Stimulated activated CD4-positive, alpha-beta T cell treated with anti-CD3 and anti-CD28 coated beads, Interleukin-4, amount 100 ng/mL, for 48 hours (primary cell): ENCODE data around the gene PARP11.

Experiments used
- DNase-seq, 2 donors: peaks; one replicate each; pipeline ENCODE4 v3.0.0-alpha.2; 2020; ENCODE audit warnings: low read depth in 2 of 2

Gene PARP11

DNA sequence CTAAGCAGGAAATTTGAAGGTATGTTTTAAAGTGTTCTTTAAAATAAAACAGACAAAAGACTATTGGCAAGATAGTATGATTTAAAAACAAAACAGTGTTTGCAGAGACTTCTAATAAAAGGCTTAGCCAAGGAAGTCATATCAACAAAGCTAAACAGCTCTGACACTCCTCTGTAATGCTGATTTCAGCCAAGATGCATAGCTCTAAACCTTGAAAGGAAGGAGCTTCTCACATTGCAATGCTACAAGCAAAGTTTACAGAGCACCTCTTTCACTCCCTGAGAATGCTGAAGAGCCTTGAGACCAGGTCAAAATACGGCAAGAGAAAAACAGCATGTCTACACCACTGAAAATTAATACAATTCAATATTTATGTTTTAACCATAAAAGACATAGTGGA, 51.8 kb downstream of the PARP11 start:
- DNase-seq = no peak

DNA sequence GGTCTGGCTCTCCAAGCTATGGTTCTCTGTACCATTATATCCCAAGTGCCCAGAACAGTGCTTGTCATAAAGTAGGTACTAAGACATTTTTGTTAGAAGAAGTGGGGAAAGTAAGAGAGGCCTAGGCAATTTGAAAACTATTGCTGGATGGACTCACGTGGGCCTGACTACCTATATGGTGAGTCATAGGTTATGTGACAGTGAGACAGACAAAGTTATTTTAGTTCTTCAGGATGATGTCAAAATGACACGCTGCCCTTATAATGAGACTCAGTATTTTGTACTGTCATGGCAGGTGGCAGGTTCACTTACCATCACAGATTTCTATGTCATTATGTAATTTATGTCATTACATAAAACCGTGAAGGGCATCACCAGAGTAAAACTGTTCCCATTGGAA, 53.1 kb downstream of the PARP11 start:
- no peak for DNase-seq

DNA sequence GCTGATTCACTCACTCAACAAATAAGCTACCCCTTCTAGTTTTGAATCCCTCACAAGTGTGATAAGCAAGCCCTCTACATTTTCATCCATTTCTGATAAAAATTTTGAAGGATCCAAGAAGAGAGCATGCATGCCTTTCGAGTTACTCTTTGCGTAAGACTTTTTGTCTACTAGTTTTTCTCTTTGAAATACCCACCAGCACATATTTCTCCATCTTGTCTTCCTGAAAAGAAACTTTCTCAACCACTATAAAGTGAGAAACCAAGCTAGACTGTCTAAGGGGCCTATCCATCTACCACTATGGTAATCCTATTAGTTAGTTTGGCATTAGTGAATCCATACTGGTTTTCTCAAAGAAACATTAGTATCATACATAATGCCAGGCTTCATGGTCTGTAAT, 56.9 kb downstream of the PARP11 start:
- no peak for DNase-seq

DNA sequence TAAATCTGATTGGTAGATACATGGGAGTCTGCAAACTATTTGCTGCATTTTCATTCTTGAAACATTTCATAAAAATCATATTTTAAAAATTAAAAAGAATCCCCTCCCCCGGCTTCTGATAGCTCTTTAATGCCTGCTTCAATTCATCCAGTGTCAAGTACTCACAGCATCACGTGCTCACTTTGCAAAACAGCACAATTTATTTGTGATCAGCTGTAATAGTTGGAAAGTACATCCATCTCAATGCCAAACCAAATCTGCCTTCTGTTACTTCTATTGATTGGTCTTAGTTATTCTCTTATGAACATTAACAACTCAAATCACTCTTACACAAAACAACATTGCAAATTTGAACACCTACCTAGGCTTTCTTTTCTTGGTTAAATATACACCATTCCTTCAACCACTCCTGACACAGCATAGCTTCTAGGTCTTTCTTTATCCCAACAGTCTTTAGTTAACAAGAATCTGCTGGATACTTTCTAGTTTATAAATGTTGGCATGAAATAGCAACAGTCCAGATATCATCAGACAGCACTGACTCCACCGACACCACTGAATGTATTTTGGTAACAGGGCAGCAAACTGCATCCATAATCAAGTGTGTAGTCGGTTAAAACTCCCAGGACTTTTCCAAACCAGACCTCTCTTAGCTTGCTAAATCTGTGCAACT, 58.0 kb downstream of the PARP11 start:
- no peak for DNase-seq

DNA sequence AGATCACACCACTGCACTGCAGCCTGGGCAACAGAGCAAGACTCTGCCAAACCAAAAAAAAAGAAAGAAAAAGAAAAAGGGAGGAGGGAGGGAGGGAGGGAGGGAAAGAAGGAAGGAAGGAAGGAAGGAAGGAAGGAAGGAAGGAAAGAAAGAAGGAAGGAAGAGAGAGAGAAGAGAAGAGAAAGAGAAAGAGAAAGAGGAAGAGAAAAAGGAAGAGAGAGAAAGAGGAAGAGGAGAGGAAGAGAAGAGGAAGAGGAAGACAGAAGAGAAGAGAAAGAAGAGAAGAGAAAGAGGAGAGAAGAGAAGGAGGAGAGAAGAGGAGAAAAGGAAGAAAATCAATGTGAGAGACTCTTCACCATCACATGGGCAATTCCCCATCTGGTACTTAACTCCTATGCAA, 62.7 kb downstream of the PARP11 start:
- DNase-seq = no peak

DNA sequence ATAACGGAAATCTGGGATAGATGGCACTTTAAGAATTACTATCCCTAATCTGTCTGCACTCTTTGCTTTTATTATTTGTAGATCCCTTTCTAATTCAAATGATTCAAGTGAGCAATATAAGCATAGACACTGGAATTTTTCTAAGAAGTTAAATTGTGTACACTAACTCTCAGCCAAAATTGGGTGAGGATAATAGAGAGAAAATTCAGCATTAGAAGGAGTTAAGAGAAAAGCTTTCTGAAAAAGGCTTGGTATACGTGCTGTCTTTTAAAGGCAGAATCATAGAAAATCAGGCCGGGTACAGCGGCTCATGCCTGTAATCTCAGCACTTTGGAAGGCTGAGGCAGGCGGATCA, 63.2 kb downstream of the PARP11 start:
- no peak for DNase-seq

DNA sequence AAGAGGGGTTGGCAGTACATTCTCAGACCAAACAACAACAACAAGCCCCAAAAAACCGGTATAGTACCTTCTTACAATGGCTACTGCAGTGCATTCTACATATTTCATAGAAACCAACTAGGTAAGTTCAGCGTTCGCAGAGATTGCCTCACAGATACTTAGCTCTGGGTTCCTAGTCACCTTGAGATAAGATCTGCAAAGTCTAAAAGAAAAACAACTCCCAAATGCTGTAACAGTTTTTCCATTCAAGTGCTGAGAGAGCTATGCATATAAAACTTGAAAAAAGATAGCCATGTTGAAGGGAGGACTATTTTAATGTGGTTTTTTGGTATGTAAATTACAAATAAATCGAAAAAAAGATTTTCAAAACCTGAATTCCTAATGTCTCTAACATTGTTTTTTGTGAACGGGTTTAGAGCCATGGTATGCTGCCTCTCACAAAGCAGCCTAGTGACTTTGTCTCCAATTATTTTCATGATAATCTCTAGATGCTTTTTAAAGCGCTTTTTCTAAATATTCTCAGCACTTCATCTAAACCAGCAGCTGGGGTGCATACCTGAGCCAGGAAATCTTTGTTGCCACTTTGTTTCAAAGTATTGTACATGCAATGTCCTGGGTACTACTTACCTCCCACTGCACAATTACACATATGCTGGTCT, 63.7 kb downstream of the PARP11 start:
- DNase-seq = no peak

DNA sequence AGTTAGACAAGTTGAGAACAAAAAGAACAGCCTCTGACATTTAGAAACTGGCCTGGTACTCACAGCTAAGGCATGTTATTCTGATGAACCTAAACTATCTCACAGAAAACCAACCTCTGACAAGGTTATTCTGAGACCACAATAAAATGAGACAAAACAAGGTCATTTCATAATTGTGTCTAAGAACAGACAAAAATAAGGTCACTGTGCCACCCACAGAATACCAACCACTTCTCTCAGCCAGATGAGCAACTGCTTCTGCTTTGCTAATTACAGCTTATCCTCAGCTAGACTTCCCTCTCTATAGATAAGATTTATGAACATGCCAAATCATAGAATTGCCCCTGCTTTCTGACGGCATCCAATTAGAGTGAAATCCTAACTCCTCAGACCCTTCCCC, 68.1 kb downstream of the PARP11 start:
- DNase-seq = no peak

DNA sequence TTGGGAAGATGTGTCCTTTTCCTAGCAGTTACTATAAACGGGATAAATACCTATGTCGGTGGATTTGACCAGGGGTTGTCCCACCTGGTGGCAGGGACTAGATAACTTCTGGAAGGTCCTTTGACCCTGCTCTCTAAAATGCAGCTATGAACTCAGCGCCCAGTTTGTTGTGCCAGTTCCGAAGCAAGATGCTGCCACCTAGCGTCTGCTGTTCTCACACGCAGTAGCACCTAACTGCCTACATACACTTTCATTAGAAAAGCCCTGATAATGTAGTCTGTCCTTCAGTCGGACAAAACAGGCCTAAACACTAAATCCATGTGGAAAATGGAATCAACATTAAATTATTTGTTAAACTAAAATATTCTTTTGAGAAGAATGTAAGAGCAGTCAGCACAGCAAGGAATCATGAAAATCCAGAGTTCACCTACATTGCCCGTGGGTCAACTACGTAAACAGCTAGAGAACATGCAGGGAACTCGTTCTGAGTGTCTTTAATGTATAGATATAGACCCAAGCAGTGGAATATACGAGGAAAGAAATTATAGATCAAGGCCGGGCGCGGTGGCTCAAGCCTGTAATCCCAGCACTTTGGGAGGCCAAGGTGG, 69.2 kb downstream of the PARP11 start:
- peak; percentile 53 to 67 for DNase-seq

DNA sequence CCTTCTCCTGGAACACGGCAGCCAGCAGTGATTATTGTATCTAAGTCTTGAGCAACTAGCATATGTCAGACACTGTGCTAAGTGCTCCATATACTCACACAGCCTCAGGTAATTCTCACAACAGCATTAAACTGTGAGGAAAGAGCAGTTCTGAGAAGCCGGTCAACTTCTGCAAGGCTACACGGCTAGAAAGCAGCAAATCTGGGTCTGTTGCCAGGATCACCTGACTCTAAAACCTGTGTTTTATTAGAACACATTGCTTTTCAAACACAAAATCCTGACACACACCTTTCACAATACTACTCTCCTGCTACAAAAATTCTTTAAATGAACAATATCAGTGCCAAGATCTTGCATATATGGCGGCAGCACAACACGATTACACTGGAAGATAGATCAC, 70.5 kb downstream of the PARP11 start:
- DNase-seq = no peak

DNA sequence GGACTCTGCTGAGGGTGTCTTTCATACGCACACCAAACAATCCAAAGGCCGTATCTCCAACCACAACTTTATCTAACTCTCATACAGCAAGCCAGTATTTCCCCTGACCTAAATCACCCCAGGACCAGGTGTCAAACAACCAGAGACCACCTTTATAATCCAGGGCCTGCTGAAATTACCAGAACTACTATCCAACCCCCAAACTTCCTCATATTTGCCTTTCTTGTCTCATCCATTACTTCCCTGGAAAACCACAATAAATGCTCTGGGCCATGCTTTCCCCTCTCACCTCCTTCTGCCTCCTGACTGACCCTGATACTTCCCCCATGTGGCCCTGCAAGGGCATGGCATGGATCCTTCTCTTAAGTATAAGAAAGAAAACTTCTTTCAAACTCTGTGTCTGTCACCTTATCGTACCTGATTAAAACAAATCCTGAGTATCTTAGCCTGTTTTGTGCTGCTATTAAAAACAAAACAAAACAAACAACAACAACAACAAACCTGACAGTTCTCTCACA, 75.6 kb downstream of the PARP11 start:
- DNase-seq = no peak

DNA sequence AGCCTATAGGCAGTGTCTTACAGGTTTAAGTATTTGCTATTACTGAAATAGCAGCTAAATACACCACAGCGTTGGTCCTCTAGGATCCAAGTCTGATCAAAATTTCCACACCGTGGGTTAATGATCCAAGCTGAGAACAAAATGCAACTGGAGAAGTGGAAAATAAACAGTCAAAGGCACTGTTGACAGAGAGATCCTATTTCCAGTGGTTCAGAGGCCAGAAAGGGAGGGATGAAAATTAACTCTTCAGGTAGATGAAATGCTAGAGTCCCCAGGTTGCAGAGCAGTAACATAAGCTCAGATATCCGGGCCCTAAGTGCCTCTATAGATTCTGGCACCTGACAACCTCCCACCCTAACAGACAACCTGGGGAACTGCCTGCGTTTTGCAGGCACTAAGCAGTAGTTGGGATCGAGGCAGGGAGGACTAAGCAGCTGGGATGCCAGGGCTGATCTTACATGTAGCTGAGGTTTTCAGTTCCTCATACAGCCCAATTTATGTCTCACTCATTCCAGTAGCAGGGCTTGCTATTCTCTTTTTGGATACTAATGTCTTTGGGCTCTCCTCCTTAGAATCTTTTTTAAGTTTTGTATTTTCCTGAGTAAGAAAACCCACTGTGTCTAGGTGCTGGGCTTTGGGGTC, 77.6 kb downstream of the PARP11 start:
- no peak for DNase-seq

DNA sequence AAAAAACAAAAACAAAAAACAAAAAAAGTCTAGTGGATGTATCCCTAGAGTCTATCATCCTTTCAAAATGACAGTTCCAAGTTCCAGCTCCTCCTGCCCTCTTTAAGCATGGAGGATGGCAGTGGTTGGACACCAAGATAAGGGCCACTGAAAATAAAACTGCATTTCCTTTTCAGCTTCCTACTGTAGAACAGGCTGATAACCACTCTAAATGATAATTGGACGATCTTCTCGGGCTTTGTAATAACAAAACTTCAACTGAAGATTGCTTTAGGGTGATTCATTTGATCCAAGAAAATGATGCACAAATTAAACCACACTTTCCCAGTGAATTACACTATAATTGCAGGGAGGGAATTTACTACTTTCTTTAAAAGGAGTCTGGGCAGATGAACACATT, 78.1 kb downstream of the PARP11 start:
- DNase-seq = no peak

DNA sequence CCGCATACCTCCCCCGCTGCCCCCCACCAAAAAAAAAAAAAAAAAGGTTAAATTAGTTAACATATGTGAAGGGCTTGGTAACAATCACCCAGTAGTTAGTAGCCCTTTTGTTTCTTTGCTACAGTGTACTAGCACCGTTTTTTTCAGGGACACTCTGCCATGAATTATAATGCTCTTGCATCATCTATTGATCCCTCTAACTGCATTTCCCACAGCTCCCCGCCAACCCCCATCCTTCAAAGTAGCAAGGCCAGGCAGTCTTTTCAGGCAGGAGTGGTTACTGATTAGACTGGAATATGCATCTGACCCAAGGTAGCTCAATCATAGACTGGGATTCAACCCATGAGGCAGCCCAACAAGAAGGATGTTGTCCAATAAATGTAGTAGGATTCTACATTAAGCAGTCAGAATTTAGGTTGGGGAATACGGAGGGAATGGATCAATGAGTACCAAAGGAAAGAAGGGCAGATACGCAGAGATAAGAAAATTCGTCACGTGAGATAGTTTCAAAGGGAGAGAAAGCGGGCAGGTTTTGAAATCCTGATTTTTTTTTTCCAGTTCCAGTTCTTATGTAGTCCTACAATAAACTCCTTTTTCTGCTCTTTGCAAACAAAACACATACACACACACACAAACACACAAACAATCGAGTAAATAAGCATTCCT, 80.4 kb downstream of the PARP11 start:
- no peak for DNase-seq

DNA sequence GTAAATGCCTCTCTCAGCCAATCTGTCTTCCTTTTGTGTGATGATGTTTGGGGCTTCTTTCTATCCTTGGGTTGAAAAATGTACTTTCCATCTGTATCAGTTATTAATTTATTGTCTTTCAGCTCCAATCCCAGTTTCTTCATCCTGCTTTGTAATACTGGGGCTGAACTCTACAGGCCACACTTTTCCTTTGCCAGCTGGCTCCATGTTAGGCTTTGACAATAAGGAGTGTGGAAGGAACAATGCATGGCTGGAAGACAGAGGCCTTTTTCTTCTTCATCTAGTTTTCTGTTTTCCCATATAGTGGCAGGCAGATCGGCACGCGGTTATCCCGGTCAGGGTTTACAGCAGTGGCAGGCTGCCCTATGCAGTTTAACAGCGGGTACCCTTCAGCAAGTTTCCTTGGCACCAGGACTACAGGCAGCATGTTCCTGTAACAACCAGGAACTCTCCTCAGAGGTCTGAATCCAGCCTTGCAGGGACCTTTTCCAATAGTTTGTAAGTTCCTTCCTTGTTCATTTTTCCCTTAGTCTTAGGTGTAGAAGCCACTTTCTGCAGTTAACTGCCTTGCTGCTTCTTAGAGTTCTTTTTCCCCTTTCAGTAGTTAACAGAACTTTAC, 81.8 kb downstream of the PARP11 start:
- DNase-seq = no peak

DNA sequence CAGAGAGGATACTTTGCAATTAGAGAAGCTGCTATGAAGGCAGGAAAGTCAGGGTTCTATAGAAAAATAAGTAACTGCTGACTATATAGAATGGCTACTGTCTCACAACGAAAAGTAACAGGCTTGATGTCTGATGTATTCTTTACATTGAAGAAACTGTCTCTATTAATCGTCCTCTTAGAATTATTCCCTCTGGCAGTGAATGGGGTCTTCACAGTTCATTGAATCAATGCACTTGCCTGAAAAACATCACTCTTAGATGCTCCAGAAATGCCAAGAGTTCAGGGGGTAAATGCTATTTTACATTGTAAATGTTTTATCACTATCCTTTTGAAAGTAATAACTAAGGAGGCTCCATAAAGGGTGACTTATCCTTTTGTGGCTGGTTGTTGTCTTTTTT, 82.6 kb downstream of the PARP11 start:
- no peak for DNase-seq

DNA sequence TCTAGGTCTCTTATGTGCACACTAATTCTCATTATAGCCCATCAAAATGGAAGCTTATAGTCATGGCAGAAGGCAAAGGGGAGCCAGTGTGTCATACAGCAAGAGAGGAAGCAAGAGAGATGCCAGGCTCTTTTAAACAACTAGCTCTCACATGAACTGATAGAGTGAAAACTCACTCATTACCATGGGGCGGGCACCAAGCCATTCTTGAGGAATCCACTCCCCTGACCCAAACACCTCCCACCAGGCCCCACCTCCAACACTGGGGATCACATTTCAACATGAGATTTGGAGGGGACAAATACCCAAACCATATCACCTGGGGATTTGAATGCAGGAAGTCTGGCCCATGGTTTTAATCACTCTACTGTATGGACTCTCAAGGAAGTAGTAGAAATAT, 83.4 kb downstream of the PARP11 start:
- DNase-seq = no peak

DNA sequence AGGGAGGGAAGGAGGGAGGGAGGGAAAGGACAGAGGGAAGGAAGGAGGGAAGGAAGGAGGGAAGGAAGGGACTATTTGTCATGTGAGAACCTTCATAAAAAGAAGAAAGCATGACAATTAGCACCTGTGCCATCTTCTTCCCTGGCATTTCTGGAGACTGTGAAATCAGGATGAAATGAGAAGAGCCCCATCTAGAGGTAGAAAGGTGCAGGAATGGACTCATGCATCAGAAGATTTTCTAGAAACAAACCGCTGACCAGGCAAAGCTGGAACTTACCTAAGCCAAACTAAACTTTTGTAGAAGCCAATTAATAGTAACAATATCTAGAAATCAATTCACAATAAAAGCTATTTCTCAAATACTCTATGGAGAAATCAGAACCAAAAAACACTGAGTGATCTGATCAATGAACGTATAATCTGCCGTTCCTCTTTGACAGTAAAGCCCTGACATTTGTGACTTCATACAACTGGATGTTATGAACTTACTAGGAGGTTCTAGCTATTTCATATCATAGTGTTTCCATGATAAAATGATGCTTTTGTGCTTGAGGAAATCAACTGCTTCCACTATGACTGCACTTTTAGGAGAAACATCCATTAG, 95.9 kb downstream of the PARP11 start:
- DNase-seq = no peak

DNA sequence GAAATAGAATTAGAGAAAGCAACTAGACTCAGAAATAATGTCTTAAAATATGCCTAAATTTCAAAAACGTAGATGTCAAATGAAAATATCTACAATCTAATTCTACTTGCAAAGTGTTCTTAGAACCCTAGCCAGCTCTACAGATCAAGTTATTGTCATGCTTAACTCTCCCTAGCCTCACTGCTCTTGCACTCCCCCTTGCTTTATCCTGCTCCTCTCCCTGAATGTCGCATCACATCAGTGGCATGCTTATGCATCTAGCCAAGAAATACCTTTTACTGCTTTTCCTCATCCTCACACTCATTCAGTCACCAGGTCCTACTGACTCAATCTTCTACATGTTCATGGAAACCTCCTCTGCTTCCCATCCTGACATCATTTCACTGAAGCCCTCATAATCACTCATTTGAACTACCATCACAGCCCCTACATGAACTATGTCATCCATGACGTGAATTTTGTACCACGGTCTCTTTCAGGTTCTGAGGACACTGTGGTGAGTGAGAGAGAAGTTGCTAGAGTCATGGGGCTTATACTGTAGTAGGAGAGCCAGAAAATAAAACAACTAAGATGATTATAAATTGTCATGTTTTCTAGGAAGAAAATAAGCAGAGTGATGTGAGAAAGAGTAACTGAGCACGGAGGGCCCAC, 97.7 kb downstream of the PARP11 start:
- no peak for DNase-seq

DNA sequence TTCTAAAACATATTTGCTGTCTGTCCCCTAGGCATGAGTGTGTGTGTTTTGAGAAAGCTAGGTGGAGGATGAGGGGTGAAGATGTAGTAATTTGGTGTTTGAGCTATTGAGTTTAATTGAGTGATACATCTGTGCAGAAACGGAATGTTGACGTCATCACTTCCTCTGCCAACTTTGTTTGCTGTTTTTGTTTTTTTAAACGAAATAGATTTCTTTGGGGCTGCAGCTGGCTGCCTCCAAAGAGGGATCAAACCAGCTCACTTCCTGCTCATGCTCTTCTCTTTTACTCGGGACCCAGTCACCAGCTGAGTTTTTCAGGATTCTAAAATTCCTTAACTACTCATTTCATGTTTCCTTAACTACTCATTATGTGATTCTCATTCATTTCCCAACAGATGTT, 100.8 kb downstream of the PARP11 start:
- no peak for DNase-seq

DNA sequence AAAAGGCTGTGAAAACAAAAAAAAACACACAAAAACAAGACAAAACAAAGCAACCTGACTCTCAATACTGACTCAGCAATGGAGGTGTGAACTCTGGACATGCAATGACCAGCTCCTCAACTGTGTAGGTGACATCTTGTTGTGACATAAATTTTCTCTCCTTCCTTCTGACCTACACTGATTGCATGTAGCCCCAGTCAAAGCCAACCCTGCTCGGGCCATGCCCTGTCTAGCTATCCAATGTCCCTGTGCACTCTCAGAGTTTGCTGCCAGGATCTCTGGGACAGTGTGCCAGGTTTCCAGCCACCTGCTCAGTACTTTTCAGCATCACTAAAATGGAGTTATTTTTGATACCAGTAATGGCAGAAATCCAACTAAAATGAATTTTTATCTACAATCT, 101.3 kb downstream of the PARP11 start:
- DNase-seq = no peak
